ENCODE measurements around the gene PSME3IP1.

Gene PSME3IP1

GRCh38 chr16:57145046-57146021 lies 40.5 kb downstream of the PSME3IP1 start:
- no peak for DNase-seq (ENCODE audit: low read depth in 3 of 3)

- DNase-seq (ENCODE audit: low read depth in 3 of 3), result no peak
Observed at GRCh38 chr16:57144027-57144426, 41.8 kb downstream of the PSME3IP1 start.

GRCh38 chr16:57143149-57143921 lies 42.5 kb downstream of the PSME3IP1 start:
- DNase-seq (ENCODE audit: low read depth in 3 of 3), result no peak

GRCh38 chr16:57141822-57142631 lies 43.8 kb downstream of the PSME3IP1 start:
- no peak for DNase-seq (ENCODE audit: low read depth in 3 of 3)

GRCh38 chr16:57140931-57141668 lies 44.7 kb downstream of the PSME3IP1 start:
- no peak for DNase-seq (ENCODE audit: low read depth in 3 of 3)

GRCh38 chr16:57138281-57138935 lies 47.4 kb downstream of the PSME3IP1 start:
- no peak for DNase-seq (ENCODE audit: low read depth in 3 of 3)

GRCh38 chr16:57137566-57138273 lies 48.1 kb downstream of the PSME3IP1 start:
- no peak for DNase-seq (ENCODE audit: low read depth in 3 of 3)

GRCh38 chr16:57137043-57137442 lies 48.8 kb downstream of the PSME3IP1 start:
- no peak for DNase-seq (ENCODE audit: low read depth in 3 of 3)

GRCh38 chr16:57134982-57135381 lies 50.9 kb downstream of the PSME3IP1 start:
- no peak for DNase-seq (ENCODE audit: low read depth in 3 of 3)

- DNase-seq (ENCODE audit: low read depth in 3 of 3), result no peak
Observed at GRCh38 chr16:57133886-57134285, 52.0 kb downstream of the PSME3IP1 start.

- DNase-seq (ENCODE audit: low read depth in 3 of 3), result no peak
Observed at GRCh38 chr16:57133031-57133430, 52.8 kb downstream of the PSME3IP1 start.

GRCh38 chr16:57132470-57132869 lies 53.4 kb downstream of the PSME3IP1 start:
- no peak for DNase-seq (ENCODE audit: low read depth in 3 of 3)

GRCh38 chr16:57131351-57131970 lies 54.4 kb downstream of the PSME3IP1 start:
- DNase-seq (ENCODE audit: low read depth in 3 of 3), result no peak

- DNase-seq (ENCODE audit: low read depth in 3 of 3), result no peak
Observed at GRCh38 chr16:57130950-57131321, 54.9 kb downstream of the PSME3IP1 start.

GRCh38 chr16:57128771-57129389 lies 57.0 kb downstream of the PSME3IP1 start:
- DNase-seq (ENCODE audit: low read depth in 3 of 3), result no peak

- no peak for DNase-seq (ENCODE audit: low read depth in 3 of 3)
Observed at GRCh38 chr16:57127836-57128235, 58.0 kb downstream of the PSME3IP1 start.

GRCh38 chr16:57127037-57127763 lies 58.6 kb downstream of the PSME3IP1 start:
- no peak for DNase-seq (ENCODE audit: low read depth in 3 of 3)

GRCh38 chr16:57126411-57126810 lies 59.4 kb downstream of the PSME3IP1 start:
- no peak for DNase-seq (ENCODE audit: low read depth in 3 of 3)
